Aorta (tissue), 5 donors: ENCODE results near the gene HOXB8. TPM values are rescaled to one million over a fixed set of nuclear protein-coding genes. Genes with fewer than 3 reads are reported as not detected.

Source experiments
- ATAC-seq: fragments of 200-7000 bp; cut with Tn5 transposase; one replicate; pipeline ENCODE4 v1.9.1; 2022; ENCODE audit warnings: moderate library complexity; ENCODE audit not compliant: low FRiP score
- DNase-seq, 2 donors: peaks; one replicate each; pipeline ENCODE4 v3.0.0-alpha.2; 2020
- H3K27ac ChIP-seq, 2 donors: one replicate each; pipeline ENCODE4 v1.5.1; 2013; ENCODE audit warnings: low read length in 2 of 2, mild to moderate bottlenecking in 2 of 2, moderate library complexity in 2 of 2, control low read depth in 1 of 2, inconsistent platforms in 1 of 2, low read depth in 1 of 2
- H3K27me3 ChIP-seq, 2 donors: one replicate each; pipeline ENCODE4 v1.6.1; 2013; ENCODE audit warnings: control low read depth in 1 of 2, low read length in 1 of 2, mild to moderate bottlenecking in 1 of 2, moderate library complexity in 1 of 2; ENCODE audit not compliant: insufficient read depth in 2 of 2, control insufficient read depth in 1 of 2
- H3K36me3 ChIP-seq, 2 donors: one replicate each; pipeline ENCODE4 v1.6.1; 2013; ENCODE audit warnings: control low read depth in 1 of 2, low read length in 1 of 2, mild to moderate bottlenecking in 1 of 2; ENCODE audit not compliant: insufficient read depth in 2 of 2, control insufficient read depth in 1 of 2
- H3K4me1 ChIP-seq, 2 donors: one replicate each; pipeline ENCODE4 v1.6.1; 2013; ENCODE audit warnings: low read length in 2 of 2, control low read depth in 1 of 2, mild to moderate bottlenecking in 1 of 2, moderate library complexity in 1 of 2; ENCODE audit not compliant: insufficient read depth in 2 of 2, control insufficient read depth in 1 of 2
- H3K4me3 ChIP-seq, 2 donors: one replicate each; pipeline ENCODE4 v1.5.1; 2013; ENCODE audit warnings: low read length in 2 of 2, control low read depth in 1 of 2, mild to moderate bottlenecking in 1 of 2
- H3K9me3 ChIP-seq: one replicate; pipeline ENCODE4 v1.6.1; 2013; ENCODE audit warnings: mild to moderate bottlenecking, low read length; ENCODE audit not compliant: control insufficient read depth
- WGBS, 2 donors: extraction: QIAGEN DNeasy Blood & Tissue Kit; methylation state at CpG; one replicate each; pipeline ENCODE4 v1.1.7; 2013; 5-methylcytosine and 5-hydroxymethylcytosine counted together
- intact Hi-C, 2 donors: fragments of 100-400 bp; cut with DNase I; formaldehyde crosslinking; loops; one replicate each; pipeline versions ENCODE4 v1.14.2 to v1.15.0; 2022
- polyA plus RNA-seq, 2 donors: library from polyadenylated mRNA; stranded (reverse); fragments of 200-250 nt; gene quantifications; one replicate each; pipeline ENCODE4 v1.2.3, GENCODE V29; 2013
- total RNA-seq, 2 donors: library from RNA; stranded (reverse); fragmentation: NEBNext Ultra II Directional; extraction: Animal tissue kit (Norgen Biotek cat#: 25700); gene quantifications; one replicate each; pipeline ENCODE4 v1.2.1, GENCODE V29; 2021
- donor health status: healthy with polysubstance abuse.
- donor health status: Bipolar disorder and iron deficiency.
- donor health status: DM: no; HTN: no; CAD: no.
- donor health status: DM: no; HTN: no; CAD: no.
- donor health status: DM: yes; HTN: yes; CAD: no.

The HOXB8 gene
- total and polyA plus RNA-seq, 4 donors, result 0.31 to 1.9 (median 1.0) TPM; not detected in 1

DNA sequence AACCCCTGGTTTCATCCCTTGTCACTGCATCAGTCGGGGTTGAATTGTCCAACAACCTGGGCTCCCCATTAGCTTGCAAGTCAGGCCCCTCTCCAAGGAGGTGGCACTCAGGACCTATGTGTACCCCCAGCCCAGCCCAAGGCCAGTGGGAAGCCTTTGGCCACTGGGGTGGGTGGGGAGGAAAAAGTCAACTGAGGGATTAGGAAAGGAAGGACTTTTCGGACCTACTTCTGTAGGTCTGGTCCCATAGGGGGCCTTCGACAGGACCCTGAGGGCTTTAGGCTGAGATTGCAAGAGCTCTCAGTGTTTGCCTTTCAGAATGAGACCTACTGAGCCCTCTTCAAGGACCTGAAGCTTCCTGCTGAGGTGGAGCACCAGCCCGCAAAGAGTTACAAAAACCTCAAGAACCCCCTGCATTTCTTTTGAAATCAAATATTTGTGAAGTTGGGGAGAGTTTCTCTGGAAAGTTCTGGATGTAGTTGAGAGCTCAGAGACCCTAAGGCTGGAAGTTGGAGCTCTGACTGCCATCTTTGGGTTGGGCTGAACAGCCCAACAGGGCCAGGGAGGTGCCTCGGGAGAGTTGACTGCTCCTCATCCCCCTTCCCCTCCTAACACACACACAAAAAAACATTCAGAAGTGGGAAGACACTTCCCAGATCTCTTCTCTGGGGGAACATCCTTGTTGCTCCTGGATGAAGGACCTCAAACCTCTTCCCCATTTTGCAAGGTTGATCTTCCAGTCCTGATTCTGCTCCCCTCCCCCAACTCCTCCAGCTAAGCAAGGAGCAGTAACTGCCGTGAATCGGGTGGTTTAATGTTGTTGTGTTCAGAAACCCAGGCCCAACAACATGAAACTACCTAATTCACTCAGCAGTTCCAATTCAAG lies 16.8 kb upstream of the HOXB8 start:
- ATAC-seq (no peak), DNase-seq (peak; percentile 10 to 32)
- Histone ChIP-seq H3K4me3 (no peak overlapping the region), H3K9me3 (no peaks in the 10 kb centered on the region), H3K27me3 (peaks cover 0 to 2% of the 10 kb centered on the region in 2 donors), H3K36me3 (no peaks in the 10 kb centered on the region), H3K4me1 (no peaks in the 10 kb centered on the region), H3K27ac (no peak overlapping the region)
- WGBS, 2 donors, result 62 to 81% methylated on average over 7 of the region's 7 CpGs
- intact Hi-C loops, result no loop called here

DNA sequence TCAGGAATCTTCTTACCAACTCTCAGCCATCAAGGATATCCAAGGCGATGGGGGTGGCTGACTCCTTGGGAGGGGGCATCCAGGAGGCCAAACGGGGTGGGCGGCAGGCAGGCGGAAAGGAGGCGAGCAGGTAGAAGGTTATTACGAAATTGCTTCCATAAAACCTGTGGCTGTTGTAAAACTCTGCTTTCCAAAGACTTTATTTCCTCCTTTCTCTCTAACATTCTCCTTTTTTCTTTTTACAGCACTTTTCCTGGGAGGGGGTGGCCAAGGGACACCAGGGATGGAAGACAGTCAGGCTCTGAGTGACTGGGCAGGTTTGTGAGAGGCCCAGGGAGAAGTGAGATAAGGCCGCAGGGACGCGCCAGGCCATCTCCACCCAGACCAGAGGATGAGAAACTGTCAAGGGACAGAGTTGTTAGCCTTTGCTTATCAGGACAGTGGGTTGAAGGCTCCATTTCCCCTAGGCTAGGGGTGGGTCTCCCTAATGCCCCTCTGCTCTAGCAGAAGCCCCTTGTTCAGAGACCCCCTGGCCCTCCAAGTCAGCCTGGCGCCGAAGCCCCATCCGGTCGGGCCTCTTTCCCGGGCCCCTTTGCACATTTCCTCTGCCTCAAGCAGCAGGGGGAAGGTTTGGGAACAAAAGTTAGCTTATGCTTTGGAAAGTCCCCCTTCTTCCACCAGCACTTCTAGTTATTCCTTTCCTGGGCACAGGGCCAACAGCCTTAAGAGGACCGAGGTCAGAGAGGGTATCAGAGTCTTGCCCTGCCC lies 16.0 kb upstream of the HOXB8 start:
- Histone ChIP-seq H3K4me3 (no peak overlapping the region), H3K4me1 (no peaks in the 10 kb centered on the region), H3K36me3 (no peaks in the 10 kb centered on the region), H3K9me3 (no peaks in the 10 kb centered on the region), H3K27ac (no peak overlapping the region), H3K27me3 (peaks cover 0 to 2% of the 10 kb centered on the region in 2 donors)
- intact Hi-C loops, result no loop called here
- no peak for ATAC-seq
- peak; percentile 20 to 33 for DNase-seq
- 55 to 58% methylated on average over 15 of the region's 15 CpGs for WGBS, 2 donors

DNA sequence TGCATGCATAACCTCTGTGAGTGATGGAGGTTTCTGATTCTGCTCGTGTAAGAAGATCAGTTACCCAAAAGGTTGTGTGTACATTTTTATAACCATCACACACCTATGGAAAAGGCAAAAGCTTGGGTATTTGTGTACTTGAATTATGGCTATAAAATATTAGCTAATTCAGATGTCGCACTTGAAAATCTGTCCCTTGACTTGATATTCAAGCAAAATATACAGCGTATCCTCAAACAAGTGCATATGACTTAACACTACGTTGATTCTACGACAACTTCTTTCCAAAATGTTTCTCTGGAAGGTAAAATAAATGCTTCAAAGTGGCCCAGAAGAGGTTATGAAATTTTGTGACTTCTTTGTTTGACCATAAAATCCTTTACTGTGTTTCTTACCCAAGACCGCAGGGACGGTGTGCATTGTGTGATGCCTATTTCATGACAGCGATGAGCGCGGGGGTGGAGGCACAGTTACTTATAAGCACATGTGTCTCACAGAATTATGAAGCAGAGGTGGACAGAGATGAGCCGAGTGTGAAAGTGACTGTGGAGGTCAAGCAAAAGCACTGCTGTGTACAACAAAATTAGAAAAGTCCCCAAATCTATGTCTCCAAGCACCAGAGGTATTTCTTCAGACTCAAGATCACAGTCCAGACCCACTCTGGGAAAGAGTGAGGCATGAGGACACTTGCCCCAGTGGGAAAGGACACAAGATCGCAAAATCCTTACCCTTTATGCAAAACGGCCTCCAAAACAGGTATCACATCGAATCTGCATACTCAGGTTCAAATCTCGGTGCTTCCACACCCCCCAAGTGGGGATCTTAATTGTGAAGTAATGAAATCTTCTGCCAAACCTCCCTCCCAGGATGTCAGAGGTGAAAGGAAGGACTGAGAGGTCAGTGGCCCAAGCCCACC lies 15.2 kb upstream of the HOXB8 start:
- Histone ChIP-seq H3K4me3 (no peak overlapping the region), H3K27ac (no peak overlapping the region), H3K4me1 (no peaks in the 10 kb centered on the region), H3K27me3 (peaks cover 0 to 2% of the 10 kb centered on the region in 2 donors), H3K36me3 (no peaks in the 10 kb centered on the region), H3K9me3 (no peaks in the 10 kb centered on the region)
- peak in 1 of 2 donors; percentile 35 for DNase-seq
- intact Hi-C loops, result no loop called here
- WGBS, 2 donors, result 58 to 69% methylated on average over 15 of the region's 15 CpGs
- no peak for ATAC-seq

DNA sequence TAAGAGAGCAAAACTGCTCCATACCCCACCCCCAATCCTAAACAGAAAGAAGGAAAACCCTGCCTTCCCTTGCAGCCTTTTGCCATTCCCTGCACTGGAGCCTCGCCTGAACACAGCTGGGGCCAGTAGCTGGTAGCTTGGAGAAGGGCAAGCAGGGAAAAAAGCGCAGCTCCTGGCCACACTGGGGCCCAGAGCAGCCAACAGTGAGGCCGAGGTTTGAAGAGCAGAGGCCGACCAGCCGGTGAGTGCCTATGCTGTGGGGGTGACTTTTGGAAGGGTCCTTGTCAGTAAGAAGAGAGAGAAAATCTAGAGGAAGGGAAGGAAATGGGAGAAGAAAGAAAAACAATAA lies 14.3 kb upstream of the HOXB8 start:
- DNase-seq, result peak; percentile 9 to 37
- Histone ChIP-seq H3K9me3 (no peaks in the 10 kb centered on the region), H3K4me3 (no peak overlapping the region), H3K27ac (no peak overlapping the region), H3K4me1 (no peaks in the 10 kb centered on the region), H3K36me3 (no peaks in the 10 kb centered on the region), H3K27me3 (no peaks in the 10 kb centered on the region)
- WGBS, 2 donors, result 51 to 67% methylated on average over 5 of the region's 5 CpGs
- intact Hi-C loops, result no loop called here
- no peak for ATAC-seq

DNA sequence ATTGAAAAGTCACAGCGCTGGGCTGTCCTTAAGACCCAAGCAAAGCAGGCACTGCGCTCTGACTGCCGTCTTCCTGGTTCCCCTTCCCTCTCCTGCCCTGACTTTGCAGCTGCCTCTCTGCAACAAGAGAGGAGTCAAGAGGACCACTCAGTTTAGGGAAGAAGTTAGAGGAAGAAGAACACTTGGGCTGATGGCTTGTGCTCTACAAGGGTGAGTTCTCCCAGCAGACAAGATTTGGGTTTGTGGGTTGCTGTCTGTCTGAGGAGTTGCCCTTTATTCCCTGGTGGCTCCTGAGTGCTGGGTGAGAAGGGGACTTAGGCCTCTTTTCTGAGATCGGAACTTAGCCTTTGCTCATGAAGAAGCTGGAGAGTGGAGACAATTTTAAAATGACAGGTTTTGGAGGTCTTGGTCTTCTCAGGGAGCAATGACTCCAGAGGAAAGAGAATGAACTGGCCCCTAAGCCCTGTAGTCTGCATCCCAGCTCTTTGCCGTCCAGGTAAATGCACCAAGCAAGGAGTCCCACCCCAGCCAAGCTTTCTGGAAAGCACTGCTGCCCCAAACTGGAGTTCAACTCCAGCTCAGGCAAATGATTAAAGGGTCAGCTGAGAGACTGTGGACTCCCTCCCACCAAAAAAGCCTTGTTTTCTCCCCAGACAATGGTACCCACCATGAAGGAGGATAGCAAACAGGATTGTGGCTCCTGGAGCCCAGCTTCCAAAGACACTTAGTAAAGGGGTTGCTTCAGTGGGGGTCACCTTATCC lies 13.7 kb upstream of the HOXB8 start:
- Histone ChIP-seq H3K4me1 (no peaks in the 10 kb centered on the region), H3K27me3 (no peaks in the 10 kb centered on the region)

DNA sequence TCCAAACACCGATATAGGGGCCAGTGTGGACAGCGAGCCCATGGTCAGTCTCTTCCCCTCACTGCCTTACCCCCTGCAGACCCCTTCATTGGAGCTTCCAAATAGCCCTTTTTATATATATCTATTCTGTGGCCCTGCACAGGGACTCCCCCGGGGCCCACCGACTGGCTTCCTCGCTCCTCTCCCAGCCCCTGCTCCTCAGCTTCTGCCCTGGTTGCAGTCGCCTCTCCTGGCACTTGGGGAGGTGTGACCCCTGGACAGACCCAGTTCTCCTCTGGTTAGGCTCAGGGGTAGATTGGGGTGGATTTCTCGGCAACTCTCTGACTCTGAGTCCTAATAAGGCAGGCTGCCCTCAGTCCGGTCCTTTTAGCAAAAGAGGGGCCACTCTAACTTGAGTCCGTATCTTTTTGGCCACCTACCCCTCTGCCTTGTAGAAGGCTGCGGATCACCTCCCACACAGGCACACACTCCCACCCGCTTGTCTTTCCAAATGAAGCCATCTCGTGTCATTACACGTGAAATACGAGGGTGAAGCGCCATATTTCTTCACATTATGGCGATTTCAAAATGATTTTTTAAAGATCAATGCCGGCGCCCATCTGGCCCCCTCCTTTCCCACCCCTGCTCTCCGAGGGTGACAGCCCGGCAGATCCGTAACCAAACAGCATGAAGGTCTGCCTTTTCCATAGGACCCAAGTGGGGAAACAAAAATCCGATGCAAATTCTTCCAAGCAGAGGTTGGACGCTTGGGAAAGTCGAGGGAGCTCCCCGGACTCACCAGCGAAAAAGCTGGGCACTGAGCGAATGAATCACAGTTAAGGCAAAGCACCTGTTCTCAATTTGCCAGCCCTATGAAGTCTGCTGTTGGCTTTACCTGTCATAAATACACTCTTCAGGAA lies 12.8 kb upstream of the HOXB8 start:
- no peaks in the 10 kb centered on the region for H3K4me1 ChIP-seq
- H3K9me3 ChIP-seq, result no peaks in the 10 kb centered on the region
- intact Hi-C loops, result no loop called here
- WGBS, 2 donors, result 25 to 28% methylated on average over 27 of the region's 27 CpGs
- ATAC-seq (no peak), DNase-seq (peak; percentile 10 to 46)
- no peaks in the 10 kb centered on the region for H3K36me3 ChIP-seq
- no peak overlapping the region for H3K27ac ChIP-seq
- H3K4me3 ChIP-seq, result no peak overlapping the region
- no peaks in the 10 kb centered on the region for H3K27me3 ChIP-seq

More for the DNA sequence above, 13.7 kb upstream of the HOXB8 start:
- intact Hi-C loops, result no loop called here
- 57 to 64% methylated on average over 5 of the region's 5 CpGs for WGBS, 2 donors
- DNase-seq, result peak; percentile 26 to 42
- no peaks in the 10 kb centered on the region for H3K36me3 ChIP-seq
- H3K4me3 ChIP-seq, result no peak overlapping the region
- no peaks in the 10 kb centered on the region for H3K9me3 ChIP-seq
- no peak for ATAC-seq
- no peak overlapping the region for H3K27ac ChIP-seq

DNA sequence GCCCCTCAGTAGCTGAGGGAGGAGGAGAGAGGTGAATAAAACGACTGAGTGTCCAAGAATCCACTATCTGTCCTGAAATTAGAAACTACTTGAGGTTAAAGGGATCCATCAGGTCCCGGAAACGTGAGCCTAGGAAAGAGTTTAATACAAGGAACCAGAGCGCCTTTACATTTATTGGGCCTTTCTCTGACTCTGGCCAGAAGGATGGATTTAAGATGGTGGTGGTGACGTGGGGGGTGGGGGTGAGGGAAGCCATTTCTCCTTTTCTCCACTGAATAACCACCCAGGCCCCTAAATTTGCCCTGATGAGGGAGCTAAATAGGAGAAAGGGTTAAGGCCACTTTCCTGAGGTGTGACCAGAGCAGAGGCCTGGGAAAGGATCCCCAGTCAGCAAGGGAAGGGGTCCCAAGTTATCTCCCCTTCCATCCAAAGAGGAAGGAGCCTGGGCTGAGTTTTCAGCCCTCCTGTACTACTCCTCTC lies 12.1 kb upstream of the HOXB8 start:
- DNase-seq (peak in 1 of 2 donors; percentile 4), ATAC-seq (no peak)
- no peaks in the 10 kb centered on the region for H3K36me3 ChIP-seq
- H3K27ac ChIP-seq, result no peak overlapping the region
- no peaks in the 10 kb centered on the region for H3K4me1 ChIP-seq
- no peaks in the 10 kb centered on the region for H3K27me3 ChIP-seq
- H3K9me3 ChIP-seq, result no peaks in the 10 kb centered on the region
- intact Hi-C loops, result no loop called here
- WGBS, 2 donors, result 33 to 44% methylated on average over 5 of the region's 5 CpGs
- no peak overlapping the region for H3K4me3 ChIP-seq
